Smooth muscle cell (in vitro differentiated cells): ENCODE results near the gene BCAR3. TPM values are rescaled to one million over a fixed set of nuclear protein-coding genes. Genes with fewer than 3 reads are reported as not detected.

Experiments used
- DNase-seq: peaks from one replicate; lab custom pipeline; 2025; ENCODE audit not compliant: unreplicated experiment; lab: John Stamatoyannopoulos, UW
- H2AFZ ChIP-seq: fragments of 200-600 bp; sonication (generic); 2 replicates; pipeline ENCODE4 v1.6.0; 2016; ENCODE audit warnings: antibody characterized with exemption, low read depth, mild to moderate bottlenecking
- H3F3A ChIP-seq: fragments of 200-600 bp; sonication (generic); 2 replicates; pipeline ENCODE4 v1.6.0; 2017; ENCODE audit warnings: antibody characterized with exemption, low read depth
- H3K27ac ChIP-seq: fragments of 200-600 bp; sonication (generic); 2 replicates; pipeline ENCODE4 v1.5.1; 2016; ENCODE audit warnings: low read depth, mild to moderate bottlenecking
- H3K27me3 ChIP-seq: fragments of 200-600 bp; sonication (generic); 2 replicates; pipeline ENCODE4 v1.6.1; 2016; ENCODE audit warnings: low read depth, mild to moderate bottlenecking
- H3K36me3 ChIP-seq: fragments of 200-600 bp; sonication (generic); 2 replicates; pipeline ENCODE4 v1.5.1; 2016; ENCODE audit warnings: low read depth
- H3K4me1 ChIP-seq: fragments of 200-600 bp; sonication (generic); 2 replicates; pipeline ENCODE4 v1.5.1; 2016; ENCODE audit warnings: low read depth
- H3K4me2 ChIP-seq: fragments of 200-600 bp; sonication (generic); 2 replicates; pipeline ENCODE4 v1.6.0; 2016; ENCODE audit warnings: mild to moderate bottlenecking
- H3K4me3 ChIP-seq: fragments of 200-600 bp; sonication (generic); 2 replicates; pipeline ENCODE4 v1.5.1; 2016; ENCODE audit warnings: mild to moderate bottlenecking
- H3K79me2 ChIP-seq: fragments of 200-600 bp; sonication (generic); 2 replicates; pipeline ENCODE4 v1.6.0; 2016; ENCODE audit warnings: low read depth, mild to moderate bottlenecking
- H3K9ac ChIP-seq: fragments of 200-600 bp; sonication (generic); 2 replicates; pipeline ENCODE4 v1.6.0; 2016; ENCODE audit warnings: low read depth
- H3K9me3 ChIP-seq: fragments of 200-600 bp; sonication (generic); replicated peaks from 2 replicates; pipeline ENCODE4 v1.5.1; 2016; ENCODE audit warnings: low read depth
- H4K20me1 ChIP-seq: fragments of 200-600 bp; sonication (generic); 2 replicates; pipeline ENCODE4 v1.6.0; 2016; ENCODE audit warnings: low read depth
- WGBS: methylation state at CpG from one replicate; pipeline ENCODE4 v1.1.7; 2016; ENCODE audit warnings: low lambda C conversion rate; 5-methylcytosine and 5-hydroxymethylcytosine counted together
- polyA plus RNA-seq: library from polyadenylated mRNA; unstranded; fragments of >200 nt; fragmentation: Nextera tagmentation; extraction: Ambion mirVana; gene quantifications from 2 replicates; pipeline ENCODE4 v1.2.1, GENCODE V29; 2016
- total RNA-seq: library from RNA; depleted of rRNA; stranded (reverse); fragments of >200 nt; gene quantifications from 2 replicates; pipeline ENCODE4 v1.2.3, GENCODE V29; 2014
- TF ChIP-seq, protein P1 (sequence below): fragments of 200-600 bp; sonication (generic); IDR thresholded peaks from 2 replicates; pipeline ENCODE4 v1.5.1; 2017; ENCODE audit warnings: borderline replicate concordance, mild to moderate bottlenecking, antibody characterized with exemption; ENCODE audit not compliant: insufficient read depth, poor library complexity, severe bottlenecking

BCAR3 gene
- total and polyA plus RNA-seq, 2 experiments from 2014 or later, result 21.4 to 24.9 TPM

DNA sequence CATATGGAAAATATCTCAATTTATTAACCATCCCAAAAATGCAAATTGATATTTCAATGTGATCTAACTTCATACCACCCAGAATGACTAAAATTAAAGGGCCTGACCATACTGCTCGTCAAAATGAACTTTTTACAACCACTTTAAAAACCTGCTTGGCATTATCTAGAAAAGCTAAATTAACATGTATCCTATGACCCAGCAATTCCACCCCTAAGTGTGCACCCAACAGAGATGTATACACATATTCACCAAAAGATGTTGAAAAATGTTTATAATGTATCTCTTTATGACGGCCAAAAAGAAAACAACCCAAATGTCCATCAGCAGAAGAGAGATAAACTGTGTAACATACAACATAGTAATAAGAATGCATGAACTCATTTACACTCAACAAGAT lies 1.6 kb upstream of the BCAR3 start:
- TF ChIP-seq, protein P1, sequence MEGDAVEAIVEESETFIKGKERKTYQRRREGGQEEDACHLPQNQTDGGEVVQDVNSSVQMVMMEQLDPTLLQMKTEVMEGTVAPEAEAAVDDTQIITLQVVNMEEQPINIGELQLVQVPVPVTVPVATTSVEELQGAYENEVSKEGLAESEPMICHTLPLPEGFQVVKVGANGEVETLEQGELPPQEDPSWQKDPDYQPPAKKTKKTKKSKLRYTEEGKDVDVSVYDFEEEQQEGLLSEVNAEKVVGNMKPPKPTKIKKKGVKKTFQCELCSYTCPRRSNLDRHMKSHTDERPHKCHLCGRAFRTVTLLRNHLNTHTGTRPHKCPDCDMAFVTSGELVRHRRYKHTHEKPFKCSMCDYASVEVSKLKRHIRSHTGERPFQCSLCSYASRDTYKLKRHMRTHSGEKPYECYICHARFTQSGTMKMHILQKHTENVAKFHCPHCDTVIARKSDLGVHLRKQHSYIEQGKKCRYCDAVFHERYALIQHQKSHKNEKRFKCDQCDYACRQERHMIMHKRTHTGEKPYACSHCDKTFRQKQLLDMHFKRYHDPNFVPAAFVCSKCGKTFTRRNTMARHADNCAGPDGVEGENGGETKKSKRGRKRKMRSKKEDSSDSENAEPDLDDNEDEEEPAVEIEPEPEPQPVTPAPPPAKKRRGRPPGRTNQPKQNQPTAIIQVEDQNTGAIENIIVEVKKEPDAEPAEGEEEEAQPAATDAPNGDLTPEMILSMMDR, result no peak
- peaks cover 22% of the 10 kb centered on the region for H3K79me2 ChIP-seq
- no peak overlapping the region for H3K4me3 ChIP-seq
- H4K20me1 ChIP-seq, result peaks cover 22% of the 10 kb centered on the region
- H3K4me2 ChIP-seq, result no peak overlapping the region
- DNase-seq, result no peak
- no peak overlapping the region for H2AFZ ChIP-seq
- no peaks in the 10 kb centered on the region for H3K36me3 ChIP-seq
- peaks cover 21% of the 10 kb centered on the region for H3K4me1 ChIP-seq
- H3K27me3 ChIP-seq, result no peaks in the 10 kb centered on the region
- WGBS, result 89% methylated on average over 2 of the region's 2 CpGs
- no peak overlapping the region for H3K27ac ChIP-seq
- no peak overlapping the region for H3K9ac ChIP-seq
- H3K9me3 ChIP-seq, result no peaks in the 10 kb centered on the region
- H3F3A ChIP-seq, result peaks cover 28% of the 10 kb centered on the region

GRCh38 chr1:93681989-93682412 lies 364 bp upstream of the BCAR3 start:
- peak overlapping the region; percentile 67 for H3K9ac ChIP-seq
- no peaks in the 10 kb centered on the region for H3K27me3 ChIP-seq
- peak overlapping the region; percentile 88 for H2AFZ ChIP-seq
- peaks cover 21% of the 10 kb centered on the region for H3K4me1 ChIP-seq
- peak overlapping the region; percentile 93 for H3K4me3 ChIP-seq
- peak overlapping the region; percentile 87 for H3K4me2 ChIP-seq
- peaks cover 34% of the 10 kb centered on the region for H4K20me1 ChIP-seq
- TF ChIP-seq, protein P1, result no peak
- H3K27ac ChIP-seq, result peak overlapping the region; percentile 83
- no peaks in the 10 kb centered on the region for H3K36me3 ChIP-seq
- no peak for DNase-seq
- H3F3A ChIP-seq, result peaks cover 28% of the 10 kb centered on the region
- H3K9me3 ChIP-seq, result no peaks in the 10 kb centered on the region
- WGBS, result 16% methylated on average over 12 of the region's 12 CpGs
- H3K79me2 ChIP-seq, result peaks cover 34% of the 10 kb centered on the region

DNA sequence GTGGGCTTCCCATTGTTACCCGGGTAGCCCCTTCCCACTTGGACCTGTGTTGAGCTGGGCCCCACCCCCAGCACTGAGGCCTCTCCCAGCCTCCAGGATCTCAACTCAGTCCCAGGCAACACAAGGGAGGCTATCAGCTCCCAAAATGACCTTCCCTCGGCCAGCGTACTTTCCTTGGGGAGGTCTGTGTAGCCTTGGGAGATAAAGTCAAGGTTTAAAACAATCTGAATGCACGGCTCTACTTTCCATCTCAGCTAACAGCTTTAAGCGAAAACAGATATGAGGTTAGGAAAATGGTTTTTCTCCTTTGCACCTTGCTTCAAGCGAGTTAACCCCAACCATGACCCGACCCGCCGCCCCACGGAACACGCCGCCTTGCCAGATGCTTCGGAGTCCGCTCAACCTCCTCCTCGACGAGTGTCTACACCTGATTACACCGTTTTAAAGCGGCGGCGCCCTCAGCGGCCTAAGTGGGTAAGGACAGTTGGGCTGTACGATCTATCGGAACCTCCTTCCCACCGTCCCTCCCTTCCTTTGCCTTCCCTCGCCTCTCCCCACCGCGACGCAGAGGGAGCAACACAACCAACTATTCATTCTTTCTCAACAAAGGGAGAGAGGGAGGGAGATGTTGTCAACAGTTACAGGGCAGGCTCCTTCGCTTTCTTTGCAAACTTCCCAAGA lies 1.1 kb downstream of the BCAR3 start:
- H3K4me2 ChIP-seq, result peak overlapping the region; percentile 87
- peak overlapping the region; percentile 93 for H3K4me3 ChIP-seq
- H3K4me1 ChIP-seq, result peaks cover 30% of the 10 kb centered on the region
- DNase-seq, result peak; percentile 45
- peaks cover 47% of the 10 kb centered on the region for H3K79me2 ChIP-seq
- no peaks in the 10 kb centered on the region for H3K36me3 ChIP-seq
- peak overlapping the region; percentile 88 for H2AFZ ChIP-seq
- peak overlapping the region; percentile 67 for H3K9ac ChIP-seq
- 2% methylated on average over 29 of the region's 29 CpGs for WGBS
- H3K27ac ChIP-seq, result peak overlapping the region; percentile 83
- H4K20me1 ChIP-seq, result peaks cover 49% of the 10 kb centered on the region
- no peaks in the 10 kb centered on the region for H3K27me3 ChIP-seq
- TF ChIP-seq, protein P1, result peak; percentile 27
- H3F3A ChIP-seq, result peaks cover 28% of the 10 kb centered on the region
- no peaks in the 10 kb centered on the region for H3K9me3 ChIP-seq

DNA sequence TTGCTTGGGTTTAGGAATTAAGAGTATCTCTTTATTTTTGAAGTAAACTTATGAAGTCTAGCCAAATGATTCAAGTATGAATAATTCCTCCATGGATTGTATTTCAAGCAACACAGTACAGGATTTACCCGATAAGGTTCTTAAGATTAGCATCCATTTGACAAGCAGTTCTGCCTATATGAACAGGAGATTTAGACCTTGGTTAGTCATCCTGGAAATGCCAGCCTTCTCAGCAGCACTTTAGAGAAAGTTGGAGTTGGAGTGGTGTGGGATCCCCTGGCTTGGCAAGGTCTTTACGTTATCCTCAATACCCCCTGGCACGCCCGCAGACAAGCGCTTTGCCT lies 1.6 kb downstream of the BCAR3 start:
- Histone ChIP-seq H3K4me2 (peak overlapping the region; percentile 87), H3K27ac (peak overlapping the region; percentile 83), H3K9me3 (no peaks in the 10 kb centered on the region), H3K4me1 (peaks cover 35% of the 10 kb centered on the region), H3K79me2 (peaks cover 52% of the 10 kb centered on the region), H2AFZ (no peak overlapping the region), H3K9ac (peak overlapping the region; percentile 67), H3K36me3 (no peaks in the 10 kb centered on the region), H3K4me3 (peak overlapping the region; percentile 93), H3F3A (peaks cover 33% of the 10 kb centered on the region), H3K27me3 (no peaks in the 10 kb centered on the region), H4K20me1 (peaks cover 54% of the 10 kb centered on the region)
- 13% methylated on average over 5 of the region's 5 CpGs for WGBS
- TF ChIP-seq, protein P1, result no peak
- no peak for DNase-seq
